ENCODE results near the gene ACTR1B.
"Not testable (repeated sequence)": the region's sequence is repeated elsewhere in the genome, so short reads cannot be mapped to it uniquely, and the experiment has no call there.

ACTR1B gene

GRCh38 chr2:97644023-97644717, 19.7 kb downstream of the ACTR1B start:
- Histone ChIP-seq H3K9me3 (ENCODE audit: control insufficient read depth, insufficient read depth, low read depth, low read length) (no peaks in the 10 kb centered on the region), H3K27me3 (ENCODE audit: control insufficient read depth, insufficient read depth, low read length) (no peaks in the 10 kb centered on the region), H3K4me1 (ENCODE audit: control insufficient read depth, insufficient read depth, low read length) (peaks cover 9% of the 10 kb centered on the region), H3K4me3 (ENCODE audit: low read depth, low read length) (no peak overlapping the region), H3K36me3 (ENCODE audit: control insufficient read depth, insufficient read depth, low read length) (peaks cover 26% of the 10 kb centered on the region), H3K27ac (ENCODE audit: low read depth, low read length) (no peak overlapping the region), H3K9ac (ENCODE audit: low read length) (no peak overlapping the region)

GRCh38 chr2:97626049-97626430, 37.8 kb downstream of the ACTR1B start:
- not testable (repeated sequence) for H3K9ac ChIP-seq (ENCODE audit: low read length); H3K27me3 ChIP-seq (ENCODE audit: control insufficient read depth, insufficient read depth, low read length); H3K4me3 ChIP-seq (ENCODE audit: low read depth, low read length); H3K36me3 ChIP-seq (ENCODE audit: control insufficient read depth, insufficient read depth, low read length); H3K9me3 ChIP-seq (ENCODE audit: control insufficient read depth, insufficient read depth, low read depth, low read length); H3K27ac ChIP-seq (ENCODE audit: low read depth, low read length); H3K4me1 ChIP-seq (ENCODE audit: control insufficient read depth, insufficient read depth, low read length)

DNA sequence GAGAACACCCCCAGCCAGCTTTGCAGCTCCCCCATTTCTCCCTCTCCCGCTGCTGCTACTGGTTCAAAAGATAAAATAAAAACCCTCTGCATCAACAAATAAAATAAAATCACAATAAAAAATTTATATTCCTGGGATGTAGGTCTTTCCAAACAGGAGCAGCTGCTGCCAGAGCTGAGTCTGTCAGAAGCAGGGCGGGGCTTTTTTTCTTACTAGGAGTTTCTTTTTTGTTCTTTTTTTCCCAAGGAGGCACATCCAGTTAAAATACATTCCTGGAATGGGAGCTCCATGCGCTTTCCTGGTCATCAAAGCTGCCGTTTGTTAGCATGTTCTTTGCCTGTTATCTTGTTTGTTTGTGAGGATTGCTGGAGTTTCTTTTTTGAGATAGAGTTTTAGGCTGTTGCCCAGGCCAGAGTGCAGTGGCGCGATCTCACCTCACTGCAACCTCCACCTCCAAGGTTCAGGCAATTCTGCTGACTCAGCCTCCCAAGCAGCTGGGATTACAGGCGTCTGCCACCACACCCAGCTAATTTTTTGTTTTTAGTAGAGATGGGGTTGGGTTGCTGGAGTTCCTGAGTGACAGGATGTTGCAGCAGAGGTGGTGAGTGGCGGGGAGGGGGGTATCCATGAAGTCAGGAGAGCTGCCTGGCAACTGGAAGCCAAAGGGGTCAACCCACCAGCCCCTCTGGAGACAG, 38.3 kb downstream of the ACTR1B start:
- not testable (repeated sequence) for H3K36me3 ChIP-seq (ENCODE audit: control insufficient read depth, insufficient read depth, low read length); H3K9ac ChIP-seq (ENCODE audit: low read length); H3K27me3 ChIP-seq (ENCODE audit: control insufficient read depth, insufficient read depth, low read length); H3K27ac ChIP-seq (ENCODE audit: low read depth, low read length); H3K4me1 ChIP-seq (ENCODE audit: control insufficient read depth, insufficient read depth, low read length); H3K9me3 ChIP-seq (ENCODE audit: control insufficient read depth, insufficient read depth, low read depth, low read length); H3K4me3 ChIP-seq (ENCODE audit: low read depth, low read length)

DNA sequence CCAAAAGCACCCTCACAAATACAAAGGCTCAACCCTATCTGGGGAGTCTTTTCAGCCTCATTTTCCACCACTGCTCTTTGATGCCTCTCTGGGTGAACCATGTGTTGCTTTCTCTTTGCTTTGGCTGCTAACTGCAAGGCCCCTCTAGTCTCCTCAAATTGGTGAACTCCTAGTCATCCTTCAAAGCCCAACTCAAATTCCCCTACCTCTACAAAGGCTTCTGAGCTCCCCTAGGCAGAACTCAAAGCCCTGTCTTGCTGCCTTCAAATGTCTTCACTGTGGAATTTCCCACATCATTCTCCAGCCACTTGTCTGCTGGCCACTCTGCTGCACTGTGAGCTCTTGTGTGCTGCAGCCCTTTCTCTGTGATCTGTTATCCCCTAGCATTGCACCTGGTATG, 40.9 kb downstream of the ACTR1B start:
- not testable (repeated sequence) for H3K36me3 ChIP-seq (ENCODE audit: control insufficient read depth, insufficient read depth, low read length); H3K27ac ChIP-seq (ENCODE audit: low read depth, low read length); H3K27me3 ChIP-seq (ENCODE audit: control insufficient read depth, insufficient read depth, low read length); H3K9me3 ChIP-seq (ENCODE audit: control insufficient read depth, insufficient read depth, low read depth, low read length); H3K4me1 ChIP-seq (ENCODE audit: control insufficient read depth, insufficient read depth, low read length); H3K9ac ChIP-seq (ENCODE audit: low read length); H3K4me3 ChIP-seq (ENCODE audit: low read depth, low read length)

DNA sequence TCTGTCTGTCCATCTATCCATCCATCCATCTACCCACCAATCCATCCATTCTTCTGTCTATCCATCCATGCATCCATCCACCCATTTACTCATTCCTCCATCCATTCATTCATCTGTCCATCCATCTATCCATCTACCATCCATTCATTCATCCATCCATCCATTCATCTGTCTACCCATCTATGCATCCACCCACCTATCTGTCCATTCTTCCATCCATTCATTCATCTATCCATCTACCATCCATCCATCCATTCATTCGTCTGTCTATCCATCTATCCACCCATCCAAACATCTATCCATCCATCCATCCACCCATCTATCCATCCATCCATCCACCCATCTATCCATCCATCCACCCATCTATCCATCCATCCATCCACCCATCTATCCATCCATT, 43.4 kb downstream of the ACTR1B start:
- not testable (repeated sequence) for H3K9me3 ChIP-seq (ENCODE audit: control insufficient read depth, insufficient read depth, low read depth, low read length); H3K27me3 ChIP-seq (ENCODE audit: control insufficient read depth, insufficient read depth, low read length); H3K4me3 ChIP-seq (ENCODE audit: low read depth, low read length); H3K36me3 ChIP-seq (ENCODE audit: control insufficient read depth, insufficient read depth, low read length); H3K4me1 ChIP-seq (ENCODE audit: control insufficient read depth, insufficient read depth, low read length); H3K27ac ChIP-seq (ENCODE audit: low read depth, low read length); H3K9ac ChIP-seq (ENCODE audit: low read length)

- H3K9ac ChIP-seq (ENCODE audit: low read length); H3K27me3 ChIP-seq (ENCODE audit: control insufficient read depth, insufficient read depth, low read length); H3K9me3 ChIP-seq (ENCODE audit: control insufficient read depth, insufficient read depth, low read depth, low read length); H3K36me3 ChIP-seq (ENCODE audit: control insufficient read depth, insufficient read depth, low read length); H3K4me3 ChIP-seq (ENCODE audit: low read depth, low read length); H3K4me1 ChIP-seq (ENCODE audit: control insufficient read depth, insufficient read depth, low read length); H3K27ac ChIP-seq (ENCODE audit: low read depth, low read length): not testable (repeated sequence)
Measured at GRCh38 chr2:97618939-97619827, 44.7 kb downstream of the ACTR1B start.

GRCh38 chr2:97617911-97618310, 45.9 kb downstream of the ACTR1B start:
- no peak overlapping the region for H3K9ac ChIP-seq (ENCODE audit: low read length)
- H3K4me1 ChIP-seq (ENCODE audit: control insufficient read depth, insufficient read depth, low read length): peaks cover 4% of the 10 kb centered on the region; the same call in 1 of the 2 replicates
- H3K27me3 ChIP-seq (ENCODE audit: control insufficient read depth, insufficient read depth, low read length): no peaks in the 10 kb centered on the region
- no peaks in the 10 kb centered on the region for H3K9me3 ChIP-seq (ENCODE audit: control insufficient read depth, insufficient read depth, low read depth, low read length)
- H3K27ac ChIP-seq (ENCODE audit: low read depth, low read length): no peak overlapping the region
- H3K4me3 ChIP-seq (ENCODE audit: low read depth, low read length): no peak overlapping the region
- H3K36me3 ChIP-seq (ENCODE audit: control insufficient read depth, insufficient read depth, low read length): no peaks in the 10 kb centered on the region

DNA sequence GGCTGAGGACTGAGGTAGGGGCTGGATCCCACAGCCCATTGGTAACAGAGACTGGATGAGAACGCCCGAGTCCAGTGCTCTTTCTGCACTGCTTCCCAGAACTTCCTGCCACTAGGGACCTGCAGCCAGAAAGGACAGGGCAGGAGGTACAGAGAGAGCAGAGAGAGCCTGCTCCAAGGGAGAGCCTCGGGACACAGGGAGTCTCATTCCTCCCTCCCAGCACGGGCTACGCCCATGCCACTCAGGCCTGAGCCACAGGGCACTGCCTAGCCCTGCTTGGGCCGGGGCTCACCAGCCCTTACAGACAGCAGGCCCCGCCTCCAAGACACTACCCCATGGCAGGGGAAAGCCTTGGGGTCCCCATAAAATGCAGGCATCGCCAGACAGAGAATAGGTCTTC, 48.1 kb downstream of the ACTR1B start:
- H3K4me3 ChIP-seq (ENCODE audit: low read depth, low read length); H3K4me1 ChIP-seq (ENCODE audit: control insufficient read depth, insufficient read depth, low read length); H3K9me3 ChIP-seq (ENCODE audit: control insufficient read depth, insufficient read depth, low read depth, low read length); H3K27ac ChIP-seq (ENCODE audit: low read depth, low read length); H3K9ac ChIP-seq (ENCODE audit: low read length); H3K27me3 ChIP-seq (ENCODE audit: control insufficient read depth, insufficient read depth, low read length); H3K36me3 ChIP-seq (ENCODE audit: control insufficient read depth, insufficient read depth, low read length): not testable (repeated sequence)

DNA sequence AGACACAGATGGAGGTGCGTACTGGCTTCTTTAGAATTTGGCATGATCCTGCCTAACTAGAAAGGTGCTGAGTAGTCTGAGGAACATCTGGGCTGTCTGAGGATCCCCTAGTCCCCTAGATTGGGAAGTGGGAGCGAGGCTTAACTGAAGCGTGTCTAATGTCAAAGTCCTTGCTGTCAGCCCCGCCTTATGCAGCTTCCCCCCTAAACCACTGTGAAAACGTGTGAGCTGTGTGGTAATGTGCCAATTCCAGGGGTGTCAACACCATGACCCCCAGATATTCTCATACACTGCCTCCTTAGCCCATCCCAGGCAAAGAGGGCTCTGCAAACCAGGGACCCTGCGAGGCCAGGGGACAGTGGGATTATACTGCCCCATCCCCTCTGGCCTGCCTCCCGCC, 51.9 kb downstream of the ACTR1B start:
- H3K27me3 ChIP-seq (ENCODE audit: control insufficient read depth, insufficient read depth, low read length); H3K4me1 ChIP-seq (ENCODE audit: control insufficient read depth, insufficient read depth, low read length); H3K4me3 ChIP-seq (ENCODE audit: low read depth, low read length); H3K27ac ChIP-seq (ENCODE audit: low read depth, low read length); H3K9ac ChIP-seq (ENCODE audit: low read length); H3K36me3 ChIP-seq (ENCODE audit: control insufficient read depth, insufficient read depth, low read length); H3K9me3 ChIP-seq (ENCODE audit: control insufficient read depth, insufficient read depth, low read depth, low read length): not testable (repeated sequence)

GRCh38 chr2:97608745-97609144, 55.1 kb downstream of the ACTR1B start:
- not testable (repeated sequence) for H3K9ac ChIP-seq (ENCODE audit: low read length); H3K4me3 ChIP-seq (ENCODE audit: low read depth, low read length); H3K27me3 ChIP-seq (ENCODE audit: control insufficient read depth, insufficient read depth, low read length); H3K9me3 ChIP-seq (ENCODE audit: control insufficient read depth, insufficient read depth, low read depth, low read length); H3K36me3 ChIP-seq (ENCODE audit: control insufficient read depth, insufficient read depth, low read length); H3K27ac ChIP-seq (ENCODE audit: low read depth, low read length); H3K4me1 ChIP-seq (ENCODE audit: control insufficient read depth, insufficient read depth, low read length)

Measured in HUES6 (cell line).